SK-N-MC (cell line): ENCODE data around the gene CCND1.

Experiments used
- DNase-seq: peaks from one replicate; pipeline ENCODE4 v3.0.0-alpha.2; 2011; ENCODE audit warnings: low read depth, low spot score
- H3K27ac ChIP-seq: fragments of 200-600 bp; sonication (generic); 2 replicates; pipeline ENCODE4 v1.5.1; 2016; ENCODE audit warnings: mixed run types
- H3K36me3 ChIP-seq: fragments of 200-600 bp; sonication (generic); 2 replicates; pipeline ENCODE4 v1.6.1; 2017; ENCODE audit warnings: antibody characterized with exemption, low read length, mixed read lengths; ENCODE audit not compliant: insufficient read depth
- H3K4me3 ChIP-seq: fragments of 200-600 bp; sonication (generic); 2 replicates; pipeline ENCODE4 v1.5.1; 2016
- H3K9ac ChIP-seq: fragments of 200-600 bp; sonication (generic); 2 replicates; pipeline ENCODE4 v1.8.0; 2017; ENCODE audit warnings: mixed run types, mixed read lengths; ENCODE audit not compliant: insufficient read length
- H3K9me3 ChIP-seq: fragments of 200-600 bp; sonication (generic); 2 replicates; pipeline ENCODE4 v1.6.1; 2017; ENCODE audit warnings: low read depth, mild to moderate bottlenecking, antibody characterized with exemption, low read length, moderate library complexity, mixed read lengths
- EZH2 ChIP-seq: fragments of 200-600 bp; sonication (generic); IDR thresholded peaks from one replicate; pipeline ENCODE4 v1.6.1; 2017; ENCODE audit warnings: antibody characterized with exemption
- FOXP2 ChIP-seq: optimal IDR thresholded peaks from 2 replicates; pipeline ENCODE3; 2011; ENCODE audit warnings: mild to moderate bottlenecking, moderate library complexity; ENCODE audit not compliant: insufficient read depth; ENCODE audit errors: extremely low read length, control extremely low read depth
- POLR2AphosphoS5 ChIP-seq: IDR thresholded peaks from 2 replicates; pipeline ENCODE4 v1.6.1; 2012; ENCODE audit warnings: mild to moderate bottlenecking, low read depth, low read length, borderline replicate concordance

CCND1 gene

GRCh38 chr11:69657911-69658625, 17.1 kb downstream of the CCND1 start:
- Histone ChIP-seq H3K9me3 (no peaks in the 10 kb centered on the region), H3K36me3 (peaks cover 12% of the 10 kb centered on the region), H3K4me3 (no peak overlapping the region), H3K27ac (peak overlapping the region; percentile 80), H3K9ac (peak overlapping the region; percentile 4)
- no peak for TF ChIP-seq EZH2
- no peak for DNase-seq

DNA sequence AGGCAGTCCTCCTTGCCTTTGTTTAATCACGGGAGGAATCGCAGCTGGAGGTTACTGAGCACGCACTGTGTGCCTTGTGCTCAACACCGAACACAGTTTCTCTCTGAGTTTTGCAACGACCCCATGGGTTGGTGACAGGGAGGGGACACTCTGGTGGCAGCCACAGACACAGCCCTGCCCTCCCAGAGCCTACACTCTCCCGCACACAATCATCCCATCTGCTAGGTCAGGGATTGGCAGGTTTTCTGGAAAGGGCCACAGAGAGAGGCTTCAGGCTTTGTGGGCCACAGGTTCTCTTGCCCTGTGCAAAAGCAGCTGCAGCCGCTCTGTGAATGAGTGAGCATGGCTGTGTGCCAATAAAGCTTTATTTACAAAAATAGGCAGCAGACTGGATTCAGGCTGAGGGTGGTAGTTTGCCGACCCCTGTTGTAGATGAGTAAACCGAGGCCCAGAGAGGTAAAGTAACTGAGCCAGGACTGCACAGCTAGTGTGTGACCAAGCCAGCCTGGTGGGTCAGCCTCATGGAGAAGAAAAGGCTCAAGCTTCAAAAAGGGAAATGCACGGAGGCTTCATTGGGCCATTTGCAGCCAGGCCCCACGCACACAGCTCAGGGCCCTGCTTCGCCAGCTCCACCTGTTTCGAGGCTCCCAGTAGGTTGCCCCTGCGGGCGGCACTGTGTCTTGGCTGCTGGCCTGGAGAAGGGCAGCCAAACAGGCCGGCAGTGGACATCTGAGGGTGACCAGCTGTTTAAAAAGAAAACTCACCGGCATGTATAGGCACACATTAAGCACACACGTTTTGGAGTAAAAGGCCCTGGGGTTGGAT, 17.9 kb downstream of the CCND1 start:
- peak overlapping the region; percentile 80 for H3K27ac ChIP-seq
- TF ChIP-seq FOXP2: no peak
- no peak for TF ChIP-seq POLR2AphosphoS5
- TF ChIP-seq EZH2: no peak
- H3K9ac ChIP-seq: peak overlapping the region; percentile 4
- H3K4me3 ChIP-seq: no peak overlapping the region
- H3K9me3 ChIP-seq: no peaks in the 10 kb centered on the region
- H3K36me3 ChIP-seq: peaks cover 4% of the 10 kb centered on the region
- no peak for DNase-seq

- no peak for DNase-seq
- H3K27ac ChIP-seq: no peak overlapping the region
- no peaks in the 10 kb centered on the region; the same call in 1 of the 2 replicates for H3K36me3 ChIP-seq
- no peak for TF ChIP-seq FOXP2
- TF ChIP-seq EZH2: no peak
- TF ChIP-seq POLR2AphosphoS5: no peak
- no peak overlapping the region for H3K4me3 ChIP-seq
- H3K9me3 ChIP-seq: no peaks in the 10 kb centered on the region
- no peak overlapping the region for H3K9ac ChIP-seq
These were observed 18.6 kb downstream of the CCND1 start for GRCh38 chr11:69659591-69659990.

DNA sequence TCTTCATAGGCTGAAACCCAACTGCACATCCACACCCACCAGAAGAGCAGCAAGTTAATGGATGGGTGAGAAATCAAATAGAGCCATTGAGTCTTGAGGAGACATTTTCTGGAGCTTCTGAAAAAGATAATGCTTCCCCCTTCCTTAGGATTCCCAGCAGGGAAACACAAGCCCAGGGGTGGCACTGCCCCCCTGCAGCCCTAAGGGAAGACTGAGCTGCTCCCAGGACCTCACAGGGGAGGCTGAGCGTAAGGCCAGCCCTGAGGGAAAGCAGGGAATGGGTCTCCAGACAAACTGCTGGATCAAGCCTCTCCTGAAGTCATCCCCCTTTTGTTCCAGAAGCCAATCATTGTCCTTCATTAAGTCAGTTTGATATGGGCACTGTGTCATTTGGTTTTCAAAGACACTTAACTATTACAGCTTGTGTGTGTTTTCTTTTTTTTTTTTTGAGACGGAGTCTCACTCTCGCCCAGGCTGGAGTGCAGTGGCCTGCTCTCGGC, 19.1 kb downstream of the CCND1 start:
- H3K27ac ChIP-seq: no peak overlapping the region
- TF ChIP-seq POLR2AphosphoS5 (no peak), FOXP2 (no peak), EZH2 (no peak)
- no peak overlapping the region for H3K4me3 ChIP-seq
- no peak overlapping the region for H3K9ac ChIP-seq
- H3K9me3 ChIP-seq: no peaks in the 10 kb centered on the region
- no peak for DNase-seq
- no peaks in the 10 kb centered on the region; the same call in 1 of the 2 replicates for H3K36me3 ChIP-seq

GRCh38 chr11:69661413-69661715, 20.4 kb downstream of the CCND1 start:
- H3K27ac ChIP-seq: no peak overlapping the region
- no peak for DNase-seq

DNA sequence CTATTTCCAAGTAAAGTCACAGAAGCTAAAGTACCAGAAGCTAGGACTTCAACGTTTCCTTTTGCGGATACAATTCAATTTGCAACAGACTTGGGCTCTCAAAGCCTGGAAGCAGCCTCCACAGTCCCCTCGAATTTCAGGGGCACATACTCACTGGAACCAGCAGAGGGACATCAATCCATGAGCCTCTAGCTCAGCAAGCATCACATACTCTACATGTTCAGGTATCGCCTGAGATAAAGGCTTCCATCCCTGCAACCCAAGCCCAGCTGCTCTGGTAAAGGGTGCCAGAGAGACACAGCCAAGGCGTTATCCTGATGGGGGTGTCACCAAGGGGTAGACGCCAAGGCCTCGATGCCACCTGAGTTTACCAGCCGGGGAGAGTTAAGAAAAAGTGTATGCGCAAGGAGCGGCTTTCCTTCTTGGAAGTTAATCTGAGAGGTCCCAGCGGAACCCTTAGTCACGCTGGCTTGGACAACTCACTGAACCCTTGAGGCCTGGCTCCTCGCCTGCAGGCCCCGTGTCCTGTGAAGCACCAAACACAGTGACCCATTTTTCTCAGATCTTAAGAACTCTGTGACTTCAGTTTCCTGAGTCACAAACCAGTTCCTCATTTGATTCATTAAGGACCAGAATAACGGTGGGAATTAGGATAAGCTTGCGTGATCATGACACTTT, 21.2 kb downstream of the CCND1 start:
- DNase-seq: no peak
- no peaks in the 10 kb centered on the region for H3K9me3 ChIP-seq
- no peak overlapping the region for H3K4me3 ChIP-seq
- H3K36me3 ChIP-seq: peaks cover 7% of the 10 kb centered on the region; the same call in 1 of the 2 replicates
- H3K27ac ChIP-seq: peak overlapping the region; percentile 52
- no peak overlapping the region for H3K9ac ChIP-seq
- TF ChIP-seq FOXP2 (no peak), POLR2AphosphoS5 (no peak), EZH2 (no peak)

More at GRCh38 chr11:69661413-69661715, 20.4 kb downstream of the CCND1 start:
- peaks cover 2% of the 10 kb centered on the region; the same call in 1 of the 2 replicates for H3K36me3 ChIP-seq
- TF ChIP-seq FOXP2 (no peak), POLR2AphosphoS5 (no peak), EZH2 (no peak)
- no peaks in the 10 kb centered on the region for H3K9me3 ChIP-seq
- no peak overlapping the region for H3K4me3 ChIP-seq
- H3K9ac ChIP-seq: no peak overlapping the region

GRCh38 chr11:69662806-69663205, 21.9 kb downstream of the CCND1 start:
- Histone ChIP-seq H3K27ac (peak overlapping the region; percentile 52), H3K9ac (no peak overlapping the region)
- no peak for DNase-seq

GRCh38 chr11:69663326-69663725, 22.4 kb downstream of the CCND1 start:
- no peaks in the 10 kb centered on the region for H3K9me3 ChIP-seq
- no peak overlapping the region for H3K9ac ChIP-seq
- H3K36me3 ChIP-seq: peaks cover 7% of the 10 kb centered on the region; the same call in 1 of the 2 replicates
- no peak overlapping the region for H3K4me3 ChIP-seq
- peak overlapping the region; percentile 60 for H3K27ac ChIP-seq
- DNase-seq: no peak
- TF ChIP-seq FOXP2 (no peak), POLR2AphosphoS5 (no peak), EZH2 (no peak)

More at GRCh38 chr11:69662806-69663205, 21.9 kb downstream of the CCND1 start:
- TF ChIP-seq EZH2 (no peak), FOXP2 (no peak), POLR2AphosphoS5 (no peak)
- Histone ChIP-seq H3K4me3 (no peak overlapping the region), H3K36me3 (peaks cover 7% of the 10 kb centered on the region; the same call in 1 of the 2 replicates), H3K9me3 (no peaks in the 10 kb centered on the region)
